GM10847 (cell line): ENCODE results near the gene FGF13.

Experiments
- POLR2A ChIP-seq: IDR thresholded peaks from 2 replicates; pipeline ENCODE4 v1.6.1; 2011; ENCODE audit not compliant: insufficient read length; ENCODE audit errors: extremely low read depth

FGF13 gene

DNA sequence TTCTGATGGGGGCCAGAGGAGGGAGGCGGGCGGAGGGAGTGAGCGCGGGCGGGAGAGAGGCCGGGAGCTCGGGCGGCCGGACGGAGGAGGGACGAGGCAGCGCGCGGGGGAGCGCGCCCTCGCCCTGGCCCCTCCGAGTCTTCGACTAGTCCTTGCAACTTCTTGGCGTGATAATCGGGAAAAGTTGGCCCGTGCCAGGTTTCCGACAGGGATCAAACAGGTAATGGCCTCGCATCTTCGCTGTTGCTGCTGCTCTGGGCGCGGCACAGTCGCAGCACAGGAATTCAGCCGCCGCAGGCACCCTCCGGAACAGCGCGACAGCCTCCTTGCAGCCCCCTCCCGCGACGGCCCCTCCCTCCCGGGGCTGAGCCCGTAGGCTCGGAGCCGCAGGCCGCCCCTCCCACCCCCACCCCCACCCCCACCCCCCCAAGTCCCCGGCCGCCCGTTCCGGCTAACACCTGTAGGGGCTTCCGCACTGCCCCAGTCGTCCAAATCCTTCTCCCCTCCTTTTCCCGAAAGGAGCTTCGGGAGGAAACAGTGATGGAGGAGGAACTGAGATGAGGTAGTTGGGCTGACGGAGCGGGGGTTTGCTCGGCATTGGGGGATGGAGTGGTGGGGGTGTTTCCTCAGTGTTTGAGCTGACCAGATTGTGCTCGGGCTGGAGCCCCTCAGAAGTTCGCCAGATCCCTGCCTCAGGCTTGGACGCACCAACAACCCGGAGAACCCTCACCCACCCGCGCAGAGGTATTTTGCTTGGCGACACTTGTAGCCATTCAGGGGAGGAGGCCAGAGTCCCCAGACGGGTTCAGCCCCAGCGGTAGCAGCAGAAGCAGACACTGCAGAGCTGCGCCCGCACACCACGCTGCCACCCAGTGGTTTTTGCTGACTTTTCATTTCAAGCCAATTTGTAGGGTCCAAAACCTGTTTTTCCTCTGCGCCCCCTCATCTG, at the start of gene FGF13:
FGF13 (minus strand) TSS at position 319 of the 949 bp plus-strand sequence. CDS start 714 bp downstream, outside the sequence.
- no peak for TF ChIP-seq POLR2A

DNA sequence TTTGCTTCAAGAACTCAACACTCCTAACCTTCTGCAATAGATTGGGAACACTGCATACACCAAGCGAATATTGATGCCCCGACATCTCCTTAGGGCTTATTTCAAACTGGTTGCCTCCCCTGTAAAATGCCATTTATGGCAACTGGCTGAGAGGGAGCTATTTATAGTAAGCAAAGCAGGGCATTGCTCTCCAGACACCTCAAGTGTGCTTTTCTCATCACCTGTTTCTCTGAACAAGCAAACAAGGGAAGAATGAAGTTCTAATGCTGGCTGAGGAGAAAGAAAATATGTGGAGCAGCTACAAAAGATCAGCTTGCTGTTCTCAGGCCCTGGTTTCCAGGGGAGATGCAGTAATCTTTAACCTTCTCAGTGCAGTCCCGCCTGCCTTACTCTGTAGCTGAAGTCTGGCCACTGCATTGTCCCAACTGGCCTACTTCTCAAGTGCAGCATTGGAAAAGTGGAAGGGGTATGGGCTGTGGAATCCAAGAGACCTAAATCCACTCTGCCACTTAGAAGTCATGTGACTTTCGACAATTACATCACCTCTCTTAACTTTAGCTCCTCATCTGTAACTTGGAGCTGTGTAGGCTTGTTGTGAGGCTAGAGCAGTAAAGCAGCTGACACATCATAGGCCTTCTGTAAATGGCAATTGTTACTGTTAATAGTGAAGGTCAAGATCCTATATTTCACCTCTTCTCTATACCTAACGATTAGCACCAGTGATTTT, 47.9 kb upstream of the FGF13 start:
- no peak for TF ChIP-seq POLR2A

DNA sequence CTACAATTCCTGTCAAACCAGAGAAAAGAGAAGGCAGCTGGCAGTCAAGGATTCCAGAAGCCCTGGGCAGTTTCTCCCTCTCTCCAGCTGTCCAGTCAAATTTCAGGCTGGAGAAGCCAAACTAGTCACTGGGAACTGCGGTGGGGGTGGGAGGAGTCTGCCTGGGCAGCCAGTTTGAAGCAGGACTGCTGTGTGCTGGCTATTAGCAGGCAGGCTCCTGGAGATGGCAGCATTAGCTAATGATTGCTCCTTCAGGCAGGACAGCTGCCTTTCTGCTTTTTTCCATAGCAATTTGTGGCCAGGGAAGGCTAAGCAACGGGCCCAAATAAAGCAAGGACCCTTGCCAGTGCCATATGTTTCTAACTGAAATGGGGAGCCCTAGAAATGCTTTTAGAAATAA, 44.7 kb upstream of the FGF13 start:
- TF ChIP-seq POLR2A = no peak

DNA sequence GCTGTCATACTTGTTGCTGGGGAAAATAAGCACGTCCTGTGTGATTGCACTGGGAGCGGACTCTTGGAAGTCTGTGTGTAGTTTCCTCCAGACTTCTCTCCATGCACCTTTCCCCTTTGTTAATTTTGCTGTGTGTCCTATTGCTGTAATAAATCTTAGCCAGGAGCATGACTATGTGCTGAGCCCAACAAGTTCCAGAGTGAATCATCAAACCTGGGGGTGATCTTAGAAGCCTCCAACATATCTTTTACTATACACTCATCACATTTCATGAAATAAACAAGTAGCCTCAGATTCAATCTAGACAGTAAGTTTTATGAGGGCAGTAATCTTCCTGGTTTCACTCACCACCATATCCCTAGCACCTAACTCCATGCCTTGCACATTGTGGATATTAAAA, 43.3 kb upstream of the FGF13 start:
- TF ChIP-seq POLR2A = no peak

DNA sequence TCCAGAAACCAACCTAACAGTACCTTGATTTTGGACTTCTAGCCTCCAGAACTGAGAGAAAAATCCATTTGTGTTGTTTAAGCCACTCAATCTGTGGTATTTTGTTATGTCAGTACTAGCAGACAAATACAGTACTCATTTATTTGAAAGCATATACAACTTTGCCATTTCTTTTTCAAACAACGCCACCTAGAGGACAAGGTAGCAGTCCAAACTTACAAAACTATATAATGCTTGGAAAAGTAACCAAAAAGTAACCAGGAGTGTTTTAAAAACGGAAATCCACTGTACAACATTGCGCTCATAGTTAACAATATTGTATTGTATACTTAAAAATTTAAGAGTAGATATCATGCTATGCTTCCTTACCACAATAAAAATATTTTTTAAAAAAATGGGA, 37.0 kb upstream of the FGF13 start:
- no peak for TF ChIP-seq POLR2A

DNA sequence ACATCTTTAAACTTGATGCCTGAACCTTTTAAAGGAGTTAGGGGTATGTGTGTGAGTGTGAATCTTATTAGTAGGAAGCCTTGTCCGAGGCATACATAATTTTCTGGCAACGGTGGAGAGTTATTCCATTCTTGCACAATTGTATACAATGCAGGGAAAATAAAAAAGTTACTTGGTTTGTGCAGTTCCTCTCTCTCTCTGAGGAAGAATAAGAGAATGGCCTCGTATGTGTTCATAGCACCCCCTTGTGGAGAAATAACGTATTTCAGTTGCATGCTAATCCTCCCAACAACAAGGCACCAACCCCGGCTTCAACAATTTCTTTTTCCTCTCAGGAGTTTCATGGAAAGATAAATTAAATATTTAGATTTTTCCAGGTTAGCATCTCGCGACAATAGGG, 33.7 kb upstream of the FGF13 start:
- TF ChIP-seq POLR2A = no peak

DNA sequence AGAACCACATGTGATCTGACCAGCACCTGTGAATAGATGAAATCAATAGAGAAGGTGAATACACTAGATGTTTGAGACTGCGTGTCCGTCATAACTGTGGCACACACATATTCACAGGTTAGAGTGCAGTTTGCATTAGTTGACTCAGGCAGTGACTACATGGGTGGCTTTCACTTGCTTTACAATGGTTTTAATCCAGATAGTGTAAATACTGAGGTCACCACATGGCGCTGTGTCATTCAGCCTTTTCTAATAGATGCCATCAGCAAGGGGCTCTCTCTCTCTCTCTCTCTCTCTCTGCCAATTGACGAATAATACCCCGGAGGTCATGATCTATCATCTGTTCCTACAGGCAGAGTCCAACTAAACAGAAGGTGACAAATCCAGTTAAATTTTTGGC, 30.7 kb upstream of the FGF13 start:
- no peak for TF ChIP-seq POLR2A

DNA sequence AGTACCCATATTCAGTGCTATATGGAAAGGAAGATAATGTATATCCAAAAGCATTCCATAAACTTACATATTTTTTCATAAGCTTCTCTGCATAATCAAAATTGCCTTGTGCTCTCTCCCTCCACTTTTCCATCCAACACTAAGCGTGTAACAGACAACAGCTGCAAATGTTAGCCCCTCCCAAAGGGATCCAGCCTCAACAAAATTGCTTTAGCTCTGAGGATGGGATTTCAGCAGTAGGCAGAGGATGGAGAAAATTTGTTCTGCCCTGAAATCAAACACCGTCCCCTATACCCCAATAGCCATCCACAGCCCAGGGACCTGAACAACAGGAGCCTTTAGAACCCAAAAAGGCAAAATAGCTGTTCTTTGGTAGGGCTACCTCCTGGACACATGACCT, 28.8 kb upstream of the FGF13 start:
- no peak for TF ChIP-seq POLR2A

DNA sequence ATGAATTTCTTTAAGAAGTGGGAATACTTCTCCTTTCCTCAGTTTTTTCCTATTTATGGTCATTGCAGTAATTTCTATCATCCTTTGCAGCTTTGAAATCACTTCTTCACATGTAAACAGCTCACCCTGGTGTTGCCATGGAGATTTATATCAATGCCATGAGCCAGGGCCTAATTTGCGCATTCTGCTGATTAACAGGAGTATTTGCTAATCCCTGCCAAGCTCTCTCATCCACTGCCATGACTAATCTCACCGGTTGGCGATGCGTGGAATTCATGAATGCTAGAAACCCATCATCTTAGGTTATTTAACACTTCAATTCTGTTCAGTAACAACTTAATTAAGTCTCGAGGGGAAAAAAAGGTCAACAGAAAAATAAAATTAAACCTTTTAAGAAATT, 11.8 kb upstream of the FGF13 start:
- no peak for TF ChIP-seq POLR2A

DNA sequence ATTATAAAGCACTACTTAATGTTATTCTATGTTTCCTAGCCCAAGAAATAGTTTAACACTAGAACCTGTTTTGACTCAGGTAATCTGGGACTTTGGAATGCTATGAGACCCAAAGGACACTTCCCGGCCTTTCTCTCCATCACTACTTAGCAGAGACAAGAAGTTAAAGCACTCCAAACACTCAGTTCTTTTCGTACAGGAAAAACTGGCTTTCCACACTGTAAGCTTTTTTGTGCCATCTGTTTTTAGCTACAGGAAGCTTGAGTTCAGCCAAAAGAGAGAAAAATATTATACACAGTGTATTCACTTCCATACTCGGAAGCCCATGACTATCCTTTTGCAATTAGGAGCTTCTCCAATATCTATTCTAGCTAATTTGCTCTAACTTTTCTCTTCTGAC, 7.9 kb upstream of the FGF13 start:
- TF ChIP-seq POLR2A = no peak

DNA sequence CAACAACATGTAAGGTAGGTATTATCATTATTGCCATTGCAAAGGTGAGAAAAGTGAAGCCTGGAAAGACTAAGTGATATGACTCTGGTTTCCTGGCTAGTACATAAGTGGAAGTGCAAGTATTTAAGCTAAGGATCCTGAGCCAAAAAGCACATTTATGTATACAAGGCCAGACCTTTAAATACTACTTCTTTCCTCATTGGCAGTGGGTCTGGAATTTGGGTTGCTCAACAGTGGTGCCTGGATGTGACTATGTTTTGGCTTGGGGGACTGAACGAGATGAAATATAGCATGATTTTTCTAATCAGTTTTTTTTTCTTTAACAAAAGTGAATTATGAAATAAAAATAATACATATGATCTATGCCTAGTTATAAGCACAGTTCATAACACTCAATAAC, 7.4 kb upstream of the FGF13 start:
- TF ChIP-seq POLR2A = no peak

DNA sequence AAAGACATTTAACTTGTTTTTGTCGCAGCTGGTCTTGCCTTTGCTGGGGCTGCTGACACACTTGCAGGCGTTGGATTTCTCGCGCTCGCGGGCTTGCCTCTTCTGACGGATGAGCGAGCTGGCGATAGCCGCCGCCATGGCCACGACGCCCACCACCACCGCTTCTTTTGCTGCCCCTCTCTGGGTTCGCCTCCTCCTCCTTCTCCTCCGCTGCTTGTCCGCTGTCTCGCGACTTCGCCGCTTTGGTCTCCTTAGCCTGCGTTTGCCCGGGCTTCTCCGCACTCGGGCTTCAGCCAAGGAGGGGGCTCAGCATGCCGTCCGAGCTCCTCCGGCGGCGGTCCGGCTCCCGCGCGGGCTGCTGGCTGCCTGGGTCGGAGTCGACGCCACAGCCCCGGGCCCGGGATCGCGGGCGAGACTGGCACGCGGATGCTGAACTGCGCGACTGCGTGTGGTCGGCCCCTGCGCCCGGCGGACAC, 613 bp downstream of the FGF13 start:
- TF ChIP-seq POLR2A = no peak

DNA sequence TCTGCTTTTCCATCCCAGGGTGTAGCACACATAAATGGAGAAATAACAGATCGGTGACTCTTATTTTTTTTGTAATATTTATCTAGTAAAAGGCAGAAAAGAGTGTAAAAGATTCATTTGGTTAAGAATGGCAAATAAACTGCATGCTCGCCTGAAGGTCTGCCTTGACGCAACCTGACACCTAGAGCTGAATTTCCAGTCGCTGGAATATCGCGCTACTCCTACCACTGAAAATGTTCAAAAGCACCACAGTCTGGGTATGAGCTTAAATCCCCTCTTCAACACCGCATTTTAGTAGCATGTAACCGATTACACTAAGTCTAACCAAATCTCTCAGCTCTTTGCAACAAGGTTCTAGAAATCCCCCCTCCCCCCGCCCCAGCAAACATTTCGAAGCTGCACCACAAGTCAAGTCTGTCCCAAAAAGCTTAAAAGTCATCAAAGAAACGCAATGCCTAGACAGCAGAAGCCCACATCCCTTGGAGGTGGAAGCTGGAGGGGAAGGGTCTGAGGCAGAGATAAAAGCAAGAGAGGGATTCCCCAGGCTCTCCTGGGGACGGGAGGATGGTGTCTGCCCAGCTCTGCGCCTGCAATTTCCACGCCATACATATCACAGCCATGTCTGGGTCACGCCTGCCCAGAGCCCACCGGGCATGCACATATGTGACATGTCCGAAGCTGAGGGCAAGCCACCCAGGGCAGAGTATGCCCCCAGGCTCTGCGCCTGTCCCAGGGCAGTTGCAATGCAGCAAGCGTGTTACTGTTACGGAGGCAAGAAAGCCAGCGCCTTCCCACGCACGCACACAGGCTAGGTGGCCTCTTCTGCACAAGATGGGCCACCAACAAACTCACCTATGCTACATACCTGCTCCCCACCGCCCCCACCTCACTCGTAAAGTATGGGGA, 1.4 kb downstream of the FGF13 start:
- TF ChIP-seq POLR2A = no peak

DNA sequence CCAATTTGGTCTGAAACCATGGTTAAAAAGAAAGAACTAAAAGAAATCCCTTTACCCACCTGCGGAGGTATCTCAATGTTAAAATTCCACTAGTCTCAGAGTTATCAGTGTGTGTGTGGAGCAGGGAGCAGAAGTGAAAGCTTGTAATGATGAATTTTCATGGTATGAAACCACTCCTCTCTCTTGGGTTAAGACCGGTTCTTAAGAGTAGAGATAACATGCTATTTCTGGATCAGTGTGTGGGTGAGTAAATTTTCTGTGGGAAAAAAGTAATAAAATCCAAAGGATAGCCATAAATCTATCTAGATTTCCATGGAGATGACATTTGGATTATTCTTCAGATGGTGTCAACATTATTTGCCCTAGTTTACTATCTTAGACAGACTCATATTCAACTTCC, 3.2 kb downstream of the FGF13 start:
- no peak for TF ChIP-seq POLR2A

DNA sequence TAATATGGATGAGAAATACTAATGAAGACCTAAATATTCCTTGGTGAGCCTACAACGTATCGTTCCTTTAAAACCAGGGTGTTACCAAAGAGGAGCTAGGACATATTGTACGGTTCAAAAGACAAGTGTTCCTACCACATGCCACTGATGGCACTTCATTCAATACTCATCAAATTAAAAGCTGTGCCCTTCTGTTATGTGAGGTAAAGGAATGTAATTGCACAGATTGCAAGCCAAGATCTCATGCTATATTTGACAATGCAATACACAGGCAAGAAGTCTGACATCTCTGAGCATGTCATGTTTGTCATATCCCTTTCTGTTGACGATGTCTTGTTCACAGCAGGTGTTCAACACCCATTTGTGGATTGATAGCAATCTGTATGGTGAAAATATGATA, 6.9 kb downstream of the FGF13 start:
- no peak for TF ChIP-seq POLR2A
